Lower leg skin (tissue), 4 donors: ENCODE measurements around the gene CGREF1. TPM values are rescaled to one million over a fixed set of nuclear protein-coding genes. Genes with fewer than 3 reads are reported as not detected.

Experiments used
- DNase-seq, 2 donors: peaks; one replicate each; pipeline ENCODE4 v3.0.0-alpha.2; 2019; ENCODE audit warnings: low spot score in 2 of 2
- H3K4me3 ChIP-seq: fragments of 200-600 bp; sonication (generic); 2 replicates; pipeline ENCODE4 v1.5.1; 2017; ENCODE audit warnings: mild to moderate bottlenecking, low read depth; ENCODE audit not compliant: poor library complexity, severe bottlenecking
- POLR2A ChIP-seq, 2 donors: fragments of 450-650 bp; IDR thresholded peaks; one replicate each; pipeline ENCODE4 v1.6.1; 2016 to 2017; ENCODE audit warnings: antibody characterized with exemption in 2 of 2, mild to moderate bottlenecking in 1 of 2, moderate library complexity in 1 of 2
- WGBS, 2 donors: methylation state at CpG; one replicate each; pipeline ENCODE4 v1.1.5; 2018; 5-methylcytosine and 5-hydroxymethylcytosine counted together
- intact Hi-C: fragments of 100-400 bp; cut with DNase I; formaldehyde crosslinking; loops from one replicate; pipeline ENCODE4 v1.15.0; 2023; ENCODE audit warnings: low total_unique reads
- total RNA-seq, 4 donors: library from RNA; depleted of rRNA; stranded (reverse); fragments of >200 nt; gene quantifications; one replicate each; pipeline ENCODE4 v1.1.0, GENCODE V29; 2016
- TF ChIP-seq, protein P1 (sequence below), 3 donors: fragments of 450-650 bp; IDR thresholded peaks; one replicate each; pipeline ENCODE4 v1.5.1; 2016; ENCODE audit warnings: antibody characterized with exemption in 3 of 3, mild to moderate bottlenecking in 3 of 3, moderate library complexity in 2 of 3

Gene CGREF1
- total RNA-seq, 4 donors from 2014 or later, result 0.34 to 2.1 (median 0.48) TPM

GRCh38 chr2:27097341-27097740 is 21.6 kb downstream of the CGREF1 start:
- no peak for DNase-seq
- no peak overlapping the region for H3K4me3 ChIP-seq
- 91 to 92% methylated on average over 12 to 14 of the region's 14 CpGs for WGBS, 2 donors
- no peak for TF ChIP-seq POLR2A (IDR thresholded peaks at IDR 0.05)
- TF ChIP-seq, protein P1, sequence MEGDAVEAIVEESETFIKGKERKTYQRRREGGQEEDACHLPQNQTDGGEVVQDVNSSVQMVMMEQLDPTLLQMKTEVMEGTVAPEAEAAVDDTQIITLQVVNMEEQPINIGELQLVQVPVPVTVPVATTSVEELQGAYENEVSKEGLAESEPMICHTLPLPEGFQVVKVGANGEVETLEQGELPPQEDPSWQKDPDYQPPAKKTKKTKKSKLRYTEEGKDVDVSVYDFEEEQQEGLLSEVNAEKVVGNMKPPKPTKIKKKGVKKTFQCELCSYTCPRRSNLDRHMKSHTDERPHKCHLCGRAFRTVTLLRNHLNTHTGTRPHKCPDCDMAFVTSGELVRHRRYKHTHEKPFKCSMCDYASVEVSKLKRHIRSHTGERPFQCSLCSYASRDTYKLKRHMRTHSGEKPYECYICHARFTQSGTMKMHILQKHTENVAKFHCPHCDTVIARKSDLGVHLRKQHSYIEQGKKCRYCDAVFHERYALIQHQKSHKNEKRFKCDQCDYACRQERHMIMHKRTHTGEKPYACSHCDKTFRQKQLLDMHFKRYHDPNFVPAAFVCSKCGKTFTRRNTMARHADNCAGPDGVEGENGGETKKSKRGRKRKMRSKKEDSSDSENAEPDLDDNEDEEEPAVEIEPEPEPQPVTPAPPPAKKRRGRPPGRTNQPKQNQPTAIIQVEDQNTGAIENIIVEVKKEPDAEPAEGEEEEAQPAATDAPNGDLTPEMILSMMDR (IDR thresholded peaks at IDR 0.05), result no peak
- intact Hi-C loops, result no loop called here

DNA sequence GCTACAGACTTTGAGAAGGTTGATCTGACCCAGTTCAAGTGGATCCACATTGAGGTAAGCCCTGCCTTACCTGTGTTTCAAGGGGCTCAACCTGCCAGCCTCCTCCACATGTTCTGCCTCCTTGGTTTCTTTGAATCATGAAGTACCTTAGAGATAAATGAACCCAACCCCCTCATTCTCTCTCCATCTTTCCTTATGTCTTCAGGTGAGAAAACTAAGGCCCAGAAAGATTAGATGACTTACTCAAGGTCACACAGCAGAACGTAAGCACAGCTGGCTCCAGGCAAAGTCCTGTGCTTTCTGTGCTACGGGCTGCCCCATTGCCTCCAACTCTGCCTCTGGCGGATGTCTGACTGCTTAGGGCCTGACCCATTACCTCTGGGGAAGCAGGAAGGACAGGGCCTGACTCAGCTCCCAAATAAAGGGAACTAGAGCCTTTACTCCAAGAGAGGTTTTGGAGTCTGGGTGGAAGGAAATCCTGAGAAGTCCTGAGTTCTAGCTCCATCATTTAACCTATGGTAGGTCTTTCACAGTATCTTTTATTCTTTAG is 22.1 kb downstream of the CGREF1 start:
- intact Hi-C loops, result no loop called here
- H3K4me3 ChIP-seq, result no peak overlapping the region
- TF ChIP-seq, protein P1 (IDR thresholded peaks at IDR 0.05), result no peak
- TF ChIP-seq POLR2A (IDR thresholded peaks at IDR 0.05), result no peak
- no peak for DNase-seq
- 69 to 74% methylated on average over 3 of the region's 3 CpGs for WGBS, 2 donors

DNA sequence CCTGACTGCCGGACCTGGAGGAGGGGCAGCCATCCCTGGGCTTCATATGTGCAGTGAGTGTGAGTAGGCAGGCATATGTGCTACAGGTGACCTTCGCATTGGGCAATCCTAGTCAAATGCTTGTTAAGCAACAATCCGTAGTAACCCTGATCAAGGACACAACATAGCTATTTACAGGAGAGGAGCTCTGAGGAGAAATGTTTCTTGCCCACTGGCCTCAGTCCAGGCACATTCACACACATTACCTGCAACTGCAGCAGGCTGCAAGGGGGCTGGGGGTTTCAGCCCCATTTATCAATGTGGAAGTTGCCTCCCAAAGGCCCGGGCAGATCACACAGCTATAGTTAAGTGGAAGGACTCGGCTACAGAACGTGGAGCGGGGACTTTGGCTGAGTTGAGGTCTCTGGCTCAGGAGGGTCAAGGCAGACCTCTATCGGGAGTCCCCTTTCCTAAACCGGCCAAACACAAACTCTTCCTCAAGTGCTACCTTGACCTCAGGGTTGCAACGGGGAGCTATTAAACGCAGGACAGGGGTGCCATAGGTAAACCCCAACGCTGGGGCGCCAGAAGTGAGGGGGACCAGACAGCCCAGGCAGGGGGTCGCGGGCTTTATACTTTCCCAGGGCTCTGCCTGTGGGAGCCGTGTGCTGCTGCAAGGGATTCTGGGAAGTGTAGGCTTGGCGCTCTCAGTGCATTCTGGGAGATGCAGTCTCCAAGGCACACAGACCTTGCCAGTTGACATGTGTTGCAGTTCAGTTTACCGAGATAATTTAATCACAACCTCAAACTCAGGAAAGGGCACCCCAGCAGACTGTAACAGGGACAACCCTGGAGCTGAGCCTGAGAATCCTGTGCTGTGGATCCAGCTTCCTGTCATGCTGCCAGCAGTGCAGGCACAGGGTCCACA is 22.9 kb downstream of the CGREF1 start:
- no peak for DNase-seq
- no peak overlapping the region for H3K4me3 ChIP-seq
- no peak for TF ChIP-seq POLR2A (IDR thresholded peaks at IDR 0.05)
- TF ChIP-seq, protein P1 (IDR thresholded peaks at IDR 0.05), result no peak
- intact Hi-C loops, result no loop called here
- 29 to 39% methylated on average over 15 to 18 of the region's 18 CpGs for WGBS, 2 donors

- no peak overlapping the region for H3K4me3 ChIP-seq
- 90 to 97% methylated on average over 2 of the region's 2 CpGs for WGBS, 2 donors
- TF ChIP-seq, protein P1 (IDR thresholded peaks at IDR 0.05), result no peak
- TF ChIP-seq POLR2A (IDR thresholded peaks at IDR 0.05), result no peak
- intact Hi-C loops, result no loop called here
- DNase-seq, result no peak
These were observed 23.5 kb downstream of the CGREF1 start for GRCh38 chr2:27095427-27095744.

- no peak for DNase-seq
- WGBS, 2 donors, result 94 to 95% methylated on average over 24 of the region's 24 CpGs
- TF ChIP-seq, protein P1 (IDR thresholded peaks at IDR 0.05), result no peak
- no peak overlapping the region for H3K4me3 ChIP-seq
- intact Hi-C loops, result no loop called here
These were observed 24.5 kb downstream of the CGREF1 start for GRCh38 chr2:27094353-27094984.
